GM21576 (cell line): Measurements from ENCODE around the gene KRABD2.
"Not testable (repeated sequence)": the region's sequence is repeated elsewhere in the genome, so short reads cannot be mapped to it uniquely, and the experiment has no call there.

Source experiments
- ATAC-seq: cut with Tn5 transposase; IDR thresholded peaks from one replicate; pipeline ENCODE4 v1.9.1; 2021; ENCODE audit warnings: mild to moderate bottlenecking, moderate library complexity; ENCODE audit not compliant: unreplicated experiment

The KRABD2 gene

GRCh38 chr17:8365143-8365542 lies 11.4 kb downstream of the KRABD2 start:
- no peak for ATAC-seq

GRCh38 chr17:8362651-8363332 lies 13.7 kb downstream of the KRABD2 start:
- ATAC-seq = no peak

GRCh38 chr17:8360751-8361150 lies 15.8 kb downstream of the KRABD2 start:
- no peak for ATAC-seq

GRCh38 chr17:8360260-8360659 lies 16.2 kb downstream of the KRABD2 start:
- no peak for ATAC-seq

GRCh38 chr17:8359769-8360168 lies 16.7 kb downstream of the KRABD2 start:
- ATAC-seq = no peak

GRCh38 chr17:8357910-8358309 lies 18.6 kb downstream of the KRABD2 start:
- no peak for ATAC-seq

- ATAC-seq = no peak
Measured at GRCh38 chr17:8354236-8354635, 22.3 kb downstream of the KRABD2 start.

GRCh38 chr17:8353736-8354135 lies 22.8 kb downstream of the KRABD2 start:
- ATAC-seq = no peak

- ATAC-seq = no peak
Measured at GRCh38 chr17:8350339-8350738, 26.2 kb downstream of the KRABD2 start.

- ATAC-seq = not testable (repeated sequence)
Measured at GRCh38 chr17:8347001-8347400, 29.5 kb downstream of the KRABD2 start.

GRCh38 chr17:8345951-8346665 lies 30.4 kb downstream of the KRABD2 start:
- ATAC-seq = no peak

- no peak for ATAC-seq
Measured at GRCh38 chr17:8345052-8345690, 31.3 kb downstream of the KRABD2 start.

GRCh38 chr17:8341456-8341855 lies 35.0 kb downstream of the KRABD2 start:
- ATAC-seq = no peak

- no peak for ATAC-seq
Measured at GRCh38 chr17:8339540-8339939, 37.0 kb downstream of the KRABD2 start, which contains the start of gene ODF4. Gene ODF4 (plus strand): TSS chr17:8339840. CDS start chr17:8340052, 212 bp downstream.

GRCh38 chr17:8338753-8339140 lies 37.8 kb downstream of the KRABD2 start:
- ATAC-seq = no peak

- ATAC-seq = no peak
Measured at GRCh38 chr17:8337802-8338752, 38.4 kb downstream of the KRABD2 start.

- ATAC-seq = no peak
Measured at GRCh38 chr17:8333281-8333680, 43.2 kb downstream of the KRABD2 start.

- ATAC-seq = no peak
Measured at GRCh38 chr17:8332688-8333087, 43.8 kb downstream of the KRABD2 start.

GRCh38 chr17:8332128-8332527 lies 44.4 kb downstream of the KRABD2 start:
- ATAC-seq = no peak

- no peak for ATAC-seq
Measured at GRCh38 chr17:8327303-8327649, 49.2 kb downstream of the KRABD2 start.
